HepG2 (cell line): ENCODE measurements around the gene EEF1AKMT4. TPM values are rescaled to one million over a fixed set of nuclear protein-coding genes. Genes with fewer than 3 reads are reported as not detected.

Experiments used
- ATAC-seq: fragments of 200-7000 bp; cut with Tn5 transposase; 3 replicates; pipeline ENCODE4 v1.9.1; 2020; ENCODE audit warnings: mild to moderate bottlenecking, moderate library complexity
- BruUV-seq: library from RNA; stranded (reverse); fragments of 400-500 nt; replicated peaks from 2 replicates; lab custom pipeline; 2021; lab: Mats Ljungman, UMichigan
- CTCF ChIA-PET: fragments of 300-600 bp; formaldehyde crosslinking; extraction: SDS; loops from one replicate; lab custom pipeline; 2021; ENCODE audit warnings: low total read pairs, inconsistent platforms, low intra/inter-chr PET ratio; lab: Yijun Ruan, JAX
- POLR2A ChIA-PET: fragments of 350-600 bp; sonication (Branson Sonifier 250); formaldehyde crosslinking; loops from one replicate; lab custom pipeline; 2020; ENCODE audit warnings: antibody characterized with exemption, inconsistent platforms; lab: Yijun Ruan, JAX
- DNase-seq: peaks from one replicate; pipeline ENCODE4 v3.0.0-alpha.2; 2015; ENCODE audit warnings: low spot score
- FAIRE-seq: peaks from 3 replicates; lab custom pipeline; 2011; peaks lifted over from hg19 to GRCh38; lab: Jason Lieb, UNC
- H2AFZ ChIP-seq: one replicate; pipeline ENCODE4 v1.6.1; 2011; ENCODE audit warnings: low read length, inconsistent platforms
- H3K27ac ChIP-seq: fragments of 300-600 bp; 3 replicates; pipeline ENCODE4 v1.8.0; 2011; ENCODE audit warnings: mixed run types, mild to moderate bottlenecking, mixed read lengths, low read length, inconsistent platforms; ENCODE audit not compliant: insufficient read depth; ENCODE audit errors: extremely low read length
- H3K27me3 ChIP-seq, 2 experiments: fragments of 200-600 bp in 1 of 2; 2 replicates in 1 of 2; 3 replicates in 1 of 2; pipeline versions ENCODE4 v1.6.0 to v1.8.0; 2011; ENCODE audit warnings: low read length in 2 of 2, mild to moderate bottlenecking in 2 of 2, moderate library complexity in 2 of 2, inconsistent platforms in 1 of 2; ENCODE audit not compliant: insufficient read depth in 2 of 2, control insufficient read depth in 1 of 2
- H3K36me3 ChIP-seq, 2 experiments: fragments of 200-600 bp in 1 of 2; replicated peaks in 1 of 2; 2 replicates in 1 of 2; 3 replicates in 1 of 2; pipeline versions ENCODE4 v1.5.1 to v1.8.0; 2011; ENCODE audit warnings: low read length in 2 of 2, inconsistent platforms in 1 of 2; ENCODE audit not compliant: insufficient read depth in 2 of 2, control insufficient read depth in 1 of 2
- H3K4me1 ChIP-seq: 2 replicates; pipeline ENCODE4 v1.5.1; 2012; ENCODE audit warnings: low read length, inconsistent platforms; ENCODE audit not compliant: insufficient read depth
- H3K4me2 ChIP-seq: 2 replicates; pipeline ENCODE4 v1.6.0; 2011; ENCODE audit warnings: low read depth, low read length, inconsistent platforms
- H3K4me3 ChIP-seq, 3 experiments: fragments of 200-600 bp in 1 of 3; sonication (generic), shearing (Covaris generic) in 1 of 3; replicated peaks in 1 of 3; 2 replicates each; pipeline ENCODE4 v1.5.1; 2011 to 2016; ENCODE audit warnings: low read length in 3 of 3, inconsistent platforms in 2 of 3, low read depth in 2 of 3, mild to moderate bottlenecking in 2 of 3, control low read depth in 1 of 3, mixed read lengths in 1 of 3; ENCODE audit not compliant: insufficient read depth in 1 of 3
- H3K79me2 ChIP-seq: one replicate; pipeline ENCODE4 v1.6.1; 2011; ENCODE audit warnings: low read length, inconsistent platforms; ENCODE audit not compliant: insufficient read depth
- H3K9ac ChIP-seq: 2 replicates; pipeline ENCODE4 v1.6.0; 2011; ENCODE audit warnings: mild to moderate bottlenecking, low read depth, low read length, inconsistent platforms; ENCODE audit not compliant: insufficient read depth
- H3K9me3 ChIP-seq: 2 replicates; pipeline ENCODE4 v1.5.1; 2012; ENCODE audit warnings: mild to moderate bottlenecking, low read length
- H4K20me1 ChIP-seq: 2 replicates; pipeline ENCODE4 v1.6.0; 2011; ENCODE audit warnings: inconsistent platforms, mild to moderate bottlenecking, low read length, moderate library complexity; ENCODE audit not compliant: insufficient read depth
- HOXA3 ChIP-seq: sonication (generic); formaldehyde crosslinking; IDR thresholded peaks from 2 replicates; pipeline ENCODE4 v1.5.0; 2020; ENCODE audit warnings: missing genetic modification reagents
- REXO4 ChIP-seq: sonication (generic); formaldehyde crosslinking; IDR thresholded peaks from 2 replicates; pipeline ENCODE4 v1.8.0; 2022; ENCODE audit warnings: missing genetic modification reagents, mild to moderate bottlenecking, borderline replicate concordance
- SOX5 ChIP-seq: IDR thresholded peaks from 2 replicates; pipeline ENCODE4 v1.6.1; 2016; ENCODE audit warnings: borderline replicate concordance
- XBP1 ChIP-seq: sonication (generic); formaldehyde crosslinking; IDR thresholded peaks from 2 replicates; pipeline ENCODE4 v1.5.0; 2020; ENCODE audit warnings: missing genetic modification reagents
- ZNF33A ChIP-seq: sonication (generic); formaldehyde crosslinking; IDR thresholded peaks from 2 replicates; pipeline ENCODE4 v1.5.1; 2020; ENCODE audit warnings: missing genetic modification reagents, mild to moderate bottlenecking, moderate library complexity, borderline replicate concordance
- ZNF552 ChIP-seq: sonication (generic); formaldehyde crosslinking; IDR thresholded peaks from 2 replicates; pipeline ENCODE4 v1.9.0; 2022; ENCODE audit warnings: missing genetic modification reagents, mild to moderate bottlenecking, borderline replicate concordance
- WGBS: methylation state at CpG from one replicate; pipeline ENCODE4 v1.1.6; 2017; ENCODE audit warnings: low lambda C conversion rate; 5-methylcytosine and 5-hydroxymethylcytosine counted together
- in situ Hi-C: cut with HindIII; loops from 2 replicates; pipeline ENCODE4 v1.10.0; 2017; ENCODE audit warnings: low pct_unique_long_range_greater_than_20kb; ENCODE audit not compliant: extremely low pct_ligation_motif_present
- intact Hi-C: fragments of 100-400 bp; cut with micrococcal nuclease; formaldehyde crosslinking; loops from one replicate; pipeline ENCODE4 v1.10.0; 2022; ENCODE audit not compliant: unreplicated experiment
- polyA plus RNA-seq, 8 experiments: library from polyadenylated mRNA; depleted of rRNA in 3 of 8; stranded (reverse) in 7 of 8; unstranded in 1 of 8; fragments of >200 nt; fragmentation: Illumina TruSeq in 4 of 8; extraction: Trizol in 4 of 8; gene quantifications; 2 replicates each; pipeline versions ENCODE4 v1.2.1 to v1.2.3, GENCODE V29; 2011 to 2016; ENCODE audit warnings: low read depth in 4 of 8, missing spikeins in 1 of 8, mixed read lengths in 1 of 8; ENCODE audit not compliant: insufficient read depth in 1 of 8
- total RNA-seq, 5 experiments: library from RNA; depleted of rRNA; stranded (reverse); fragments of >200 nt; fragmentation: Illumina TruSeq; extraction: Trizol; gene quantifications; 2 replicates each; pipeline ENCODE4 v1.2.3, GENCODE V29; 2016; ENCODE audit warnings: low read depth in 1 of 5
- TF ChIP-seq, protein P1 (sequence below): sonication (generic); formaldehyde crosslinking; IDR thresholded peaks from 2 replicates; pipeline ENCODE4 v1.4.0; 2020; ENCODE audit warnings: mild to moderate bottlenecking, missing genetic modification reagents, borderline replicate concordance
- TF ChIP-seq, protein P2 (sequence below): sonication (generic); formaldehyde crosslinking; IDR thresholded peaks from 2 replicates; pipeline ENCODE4 v1.5.1; 2020; ENCODE audit warnings: mild to moderate bottlenecking, missing genetic modification reagents, moderate library complexity
- TF ChIP-seq, protein P3 (sequence below): sonication (generic); formaldehyde crosslinking; conservative IDR thresholded peaks from 2 replicates; pipeline ENCODE4 v1.4.0; 2020; ENCODE audit warnings: mild to moderate bottlenecking, missing genetic modification reagents, moderate library complexity

EEF1AKMT4 gene
- total and polyA plus RNA-seq, 2 of the 13 experiments (the other 11 are each of a cell fraction or from before 2014, with no cell fraction given) = 13.1 to 15.8 TPM

DNA sequence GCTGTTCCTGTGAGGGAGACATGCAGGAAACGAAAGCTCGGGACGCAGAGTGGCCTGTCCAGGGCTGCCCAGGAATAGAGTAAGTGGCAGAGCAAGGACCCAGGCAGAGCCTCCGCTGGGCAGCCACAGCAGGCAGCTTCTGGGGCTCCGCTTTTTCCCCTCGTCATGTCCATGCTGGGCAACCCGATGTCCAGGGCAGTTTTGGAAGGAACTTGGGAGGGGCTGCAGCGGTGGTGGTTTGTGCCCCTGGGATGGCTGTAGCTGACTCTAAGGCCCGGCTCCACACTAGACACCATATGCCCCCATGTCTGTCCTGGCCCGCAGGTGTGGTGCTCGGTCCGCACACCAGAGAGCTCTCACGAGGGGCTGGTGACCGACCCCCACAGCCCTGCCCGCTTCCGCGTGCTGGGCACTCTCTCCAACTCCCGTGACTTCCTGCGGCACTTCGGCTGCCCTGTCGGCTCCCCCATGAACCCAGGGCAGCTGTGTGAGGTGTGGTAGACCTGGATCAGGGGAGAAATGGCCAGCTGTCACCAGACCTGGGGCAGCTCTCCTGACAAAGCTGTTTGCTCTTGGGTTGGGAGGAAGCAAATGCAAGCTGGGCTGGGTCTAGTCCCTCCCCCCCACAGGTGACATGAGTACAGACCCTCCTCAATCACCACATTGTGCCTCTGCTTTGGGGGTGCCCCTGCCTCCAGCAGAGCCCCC, 42.4 kb downstream of the EEF1AKMT4 start:
- no peak overlapping the region for H3K27ac ChIP-seq
- H3K4me1 ChIP-seq = peaks cover 56% of the 10 kb centered on the region
- ATAC-seq = peak; percentile 50
- CTCF ChIA-PET = no interaction called here
- FAIRE-seq = no peak
- no peak overlapping the region for H2AFZ ChIP-seq
- POLR2A ChIA-PET = interaction anchor here (0.7 to 1.1 kb wide), 4 partner anchors 24 to 106 kb away, joined by 3 to 4 read pairs (median 3); partner anchors contain the start of gene ABCF3
- H3K36me3 ChIP-seq = no peaks in the 10 kb centered on the region
- no peaks in the 10 kb centered on the region for H3K9me3 ChIP-seq
- peaks cover 3 to 9% of the 10 kb centered on the region in 2 experiments; a peak in 2 of 5 replicates for H3K27me3 ChIP-seq
- BruUV-seq = no TSS peak
- intact Hi-C loops (loop anchor here (5.0 kb wide), 1 partner anchor 250 kb away; no protein-coding TSS in a partner anchor), in situ Hi-C loops (no loop called here)
- peak overlapping the region; percentile 33 to 59 (median 45); a peak in 4 of 6 replicates for H3K4me3 ChIP-seq
- H3K79me2 ChIP-seq = no peaks in the 10 kb centered on the region
- 40% methylated on average over 5 of the region's 21 CpGs for WGBS
- no peak overlapping the region; the same call in 1 of the 2 replicates for H3K9ac ChIP-seq
- DNase-seq = no peak
- H3K4me2 ChIP-seq = peak overlapping the region; percentile 67
- no peaks in the 10 kb centered on the region for H4K20me1 ChIP-seq
- TF ChIP-seq ZNF552 (CRISPR knock-in tag) (no peak), SOX5 (no peak), REXO4 (no peak), ZNF33A (CRISPR knock-in tag) (no peak), XBP1 (CRISPR knock-in tag) (no peak), HOXA3 (CRISPR knock-in tag) (0 out of 2 replicates have a peak, but pooled peaks have one; percentile 25)
- TF ChIP-seq, protein P1, sequence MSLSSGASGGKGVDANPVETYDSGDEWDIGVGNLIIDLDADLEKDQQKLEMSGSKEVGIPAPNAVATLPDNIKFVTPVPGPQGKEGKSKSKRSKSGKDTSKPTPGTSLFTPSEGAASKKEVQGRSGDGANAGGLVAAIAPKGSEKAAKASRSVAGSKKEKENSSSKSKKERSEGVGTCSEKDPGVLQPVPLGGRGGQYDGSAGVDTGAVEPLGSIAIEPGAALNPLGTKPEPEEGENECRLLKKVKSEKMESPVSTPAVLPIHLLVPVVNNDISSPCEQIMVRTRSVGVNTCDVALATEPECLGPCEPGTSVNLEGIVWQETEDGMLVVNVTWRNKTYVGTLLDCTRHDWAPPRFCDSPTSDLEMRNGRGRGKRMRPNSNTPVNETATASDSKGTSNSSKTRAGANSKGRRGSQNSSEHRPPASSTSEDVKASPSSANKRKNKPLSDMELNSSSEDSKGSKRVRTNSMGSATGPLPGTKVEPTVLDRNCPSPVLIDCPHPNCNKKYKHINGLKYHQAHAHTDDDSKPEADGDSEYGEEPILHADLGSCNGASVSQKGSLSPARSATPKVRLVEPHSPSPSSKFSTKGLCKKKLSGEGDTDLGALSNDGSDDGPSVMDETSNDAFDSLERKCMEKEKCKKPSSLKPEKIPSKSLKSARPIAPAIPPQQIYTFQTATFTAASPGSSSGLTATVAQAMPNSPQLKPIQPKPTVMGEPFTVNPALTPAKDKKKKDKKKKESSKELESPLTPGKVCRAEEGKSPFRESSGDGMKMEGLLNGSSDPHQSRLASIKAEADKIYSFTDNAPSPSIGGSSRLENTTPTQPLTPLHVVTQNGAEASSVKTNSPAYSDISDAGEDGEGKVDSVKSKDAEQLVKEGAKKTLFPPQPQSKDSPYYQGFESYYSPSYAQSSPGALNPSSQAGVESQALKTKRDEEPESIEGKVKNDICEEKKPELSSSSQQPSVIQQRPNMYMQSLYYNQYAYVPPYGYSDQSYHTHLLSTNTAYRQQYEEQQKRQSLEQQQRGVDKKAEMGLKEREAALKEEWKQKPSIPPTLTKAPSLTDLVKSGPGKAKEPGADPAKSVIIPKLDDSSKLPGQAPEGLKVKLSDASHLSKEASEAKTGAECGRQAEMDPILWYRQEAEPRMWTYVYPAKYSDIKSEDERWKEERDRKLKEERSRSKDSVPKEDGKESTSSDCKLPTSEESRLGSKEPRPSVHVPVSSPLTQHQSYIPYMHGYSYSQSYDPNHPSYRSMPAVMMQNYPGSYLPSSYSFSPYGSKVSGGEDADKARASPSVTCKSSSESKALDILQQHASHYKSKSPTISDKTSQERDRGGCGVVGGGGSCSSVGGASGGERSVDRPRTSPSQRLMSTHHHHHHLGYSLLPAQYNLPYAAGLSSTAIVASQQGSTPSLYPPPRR (CRISPR knock-in tag) = 0 out of 2 replicates have a peak, but pooled peaks have one; percentile 16
- TF ChIP-seq, protein P2, sequence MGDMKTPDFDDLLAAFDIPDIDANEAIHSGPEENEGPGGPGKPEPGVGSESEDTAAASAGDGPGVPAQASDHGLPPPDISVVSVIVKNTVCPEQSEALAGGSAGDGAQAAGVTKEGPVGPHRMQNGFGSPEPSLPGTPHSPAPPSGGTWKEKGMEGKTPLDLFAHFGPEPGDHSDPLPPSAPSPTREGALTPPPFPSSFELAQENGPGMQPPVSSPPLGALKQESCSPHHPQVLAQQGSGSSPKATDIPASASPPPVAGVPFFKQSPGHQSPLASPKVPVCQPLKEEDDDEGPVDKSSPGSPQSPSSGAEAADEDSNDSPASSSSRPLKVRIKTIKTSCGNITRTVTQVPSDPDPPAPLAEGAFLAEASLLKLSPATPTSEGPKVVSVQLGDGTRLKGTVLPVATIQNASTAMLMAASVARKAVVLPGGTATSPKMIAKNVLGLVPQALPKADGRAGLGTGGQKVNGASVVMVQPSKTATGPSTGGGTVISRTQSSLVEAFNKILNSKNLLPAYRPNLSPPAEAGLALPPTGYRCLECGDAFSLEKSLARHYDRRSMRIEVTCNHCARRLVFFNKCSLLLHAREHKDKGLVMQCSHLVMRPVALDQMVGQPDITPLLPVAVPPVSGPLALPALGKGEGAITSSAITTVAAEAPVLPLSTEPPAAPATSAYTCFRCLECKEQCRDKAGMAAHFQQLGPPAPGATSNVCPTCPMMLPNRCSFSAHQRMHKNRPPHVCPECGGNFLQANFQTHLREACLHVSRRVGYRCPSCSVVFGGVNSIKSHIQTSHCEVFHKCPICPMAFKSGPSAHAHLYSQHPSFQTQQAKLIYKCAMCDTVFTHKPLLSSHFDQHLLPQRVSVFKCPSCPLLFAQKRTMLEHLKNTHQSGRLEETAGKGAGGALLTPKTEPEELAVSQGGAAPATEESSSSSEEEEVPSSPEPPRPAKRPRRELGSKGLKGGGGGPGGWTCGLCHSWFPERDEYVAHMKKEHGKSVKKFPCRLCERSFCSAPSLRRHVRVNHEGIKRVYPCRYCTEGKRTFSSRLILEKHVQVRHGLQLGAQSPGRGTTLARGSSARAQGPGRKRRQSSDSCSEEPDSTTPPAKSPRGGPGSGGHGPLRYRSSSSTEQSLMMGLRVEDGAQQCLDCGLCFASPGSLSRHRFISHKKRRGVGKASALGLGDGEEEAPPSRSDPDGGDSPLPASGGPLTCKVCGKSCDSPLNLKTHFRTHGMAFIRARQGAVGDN (CRISPR knock-in tag) = peak; percentile 43
- TF ChIP-seq, protein P3, sequence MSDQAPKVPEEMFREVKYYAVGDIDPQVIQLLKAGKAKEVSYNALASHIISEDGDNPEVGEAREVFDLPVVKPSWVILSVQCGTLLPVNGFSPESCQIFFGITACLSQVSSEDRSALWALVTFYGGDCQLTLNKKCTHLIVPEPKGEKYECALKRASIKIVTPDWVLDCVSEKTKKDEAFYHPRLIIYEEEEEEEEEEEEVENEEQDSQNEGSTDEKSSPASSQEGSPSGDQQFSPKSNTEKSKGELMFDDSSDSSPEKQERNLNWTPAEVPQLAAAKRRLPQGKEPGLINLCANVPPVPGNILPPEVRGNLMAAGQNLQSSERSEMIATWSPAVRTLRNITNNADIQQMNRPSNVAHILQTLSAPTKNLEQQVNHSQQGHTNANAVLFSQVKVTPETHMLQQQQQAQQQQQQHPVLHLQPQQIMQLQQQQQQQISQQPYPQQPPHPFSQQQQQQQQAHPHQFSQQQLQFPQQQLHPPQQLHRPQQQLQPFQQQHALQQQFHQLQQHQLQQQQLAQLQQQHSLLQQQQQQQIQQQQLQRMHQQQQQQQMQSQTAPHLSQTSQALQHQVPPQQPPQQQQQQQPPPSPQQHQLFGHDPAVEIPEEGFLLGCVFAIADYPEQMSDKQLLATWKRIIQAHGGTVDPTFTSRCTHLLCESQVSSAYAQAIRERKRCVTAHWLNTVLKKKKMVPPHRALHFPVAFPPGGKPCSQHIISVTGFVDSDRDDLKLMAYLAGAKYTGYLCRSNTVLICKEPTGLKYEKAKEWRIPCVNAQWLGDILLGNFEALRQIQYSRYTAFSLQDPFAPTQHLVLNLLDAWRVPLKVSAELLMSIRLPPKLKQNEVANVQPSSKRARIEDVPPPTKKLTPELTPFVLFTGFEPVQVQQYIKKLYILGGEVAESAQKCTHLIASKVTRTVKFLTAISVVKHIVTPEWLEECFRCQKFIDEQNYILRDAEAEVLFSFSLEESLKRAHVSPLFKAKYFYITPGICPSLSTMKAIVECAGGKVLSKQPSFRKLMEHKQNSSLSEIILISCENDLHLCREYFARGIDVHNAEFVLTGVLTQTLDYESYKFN (CRISPR knock-in tag) = 0 out of 2 replicates have a peak, but pooled peaks have one; percentile 2
